Natural killer cell (primary cell): ENCODE measurements around the gene OSGEP. TPM values are rescaled to one million over a fixed set of nuclear protein-coding genes. Genes with fewer than 3 reads are reported as not detected.

Experiments
- ATAC-seq, 3 donors: fragments of 150-1000 bp in 2 of 3; fragments of 200-7000 bp in 1 of 3; cut with Tn5 transposase; 1 replicate in 1 of 3; 2 replicates in 2 of 3; pipeline ENCODE4 v1.10.0; 2021; ENCODE audit warnings: mild to moderate bottlenecking in 2 of 3, moderate library complexity in 2 of 3
- DNase-seq, 2 donors: peaks; one replicate each; pipeline versions ENCODE4 v3.0.0 to v3.0.0-alpha.2; 2013 to 2021; ENCODE audit warnings: mixed read lengths in 1 of 2
- H3K27ac ChIP-seq: one replicate; pipeline ENCODE4 v1.5.1; 2013; ENCODE audit warnings: mild to moderate bottlenecking, low read length
- H3K27me3 ChIP-seq: one replicate; pipeline ENCODE4 v1.6.1; 2013; ENCODE audit warnings: low read length; ENCODE audit not compliant: control insufficient read depth, insufficient read depth
- H3K36me3 ChIP-seq: one replicate; pipeline ENCODE4 v1.6.1; 2013; ENCODE audit warnings: low read length; ENCODE audit not compliant: control insufficient read depth, insufficient read depth
- H3K4me1 ChIP-seq: one replicate; pipeline ENCODE4 v1.6.1; 2013; ENCODE audit warnings: low read length; ENCODE audit not compliant: control insufficient read depth, insufficient read depth
- H3K4me3 ChIP-seq: one replicate; pipeline ENCODE4 v1.5.1; 2013; ENCODE audit warnings: low read length
- H3K9me3 ChIP-seq: one replicate; pipeline ENCODE4 v1.6.1; 2013; ENCODE audit warnings: low read length; ENCODE audit not compliant: control insufficient read depth, insufficient read depth
- H3K27ac Mint-ChIP-seq, 2 donors: one replicate each; pipeline ENCODE4 v1.8.0; 2022; ENCODE audit warnings: mild to moderate bottlenecking in 2 of 2, mixed read lengths in 2 of 2, moderate library complexity in 1 of 2
- H3K27me3 Mint-ChIP-seq, 2 donors: one replicate each; pipeline ENCODE4 v1.8.0; 2022; ENCODE audit warnings: low read depth in 2 of 2, mixed read lengths in 2 of 2
- H3K36me3 Mint-ChIP-seq: one replicate; pipeline ENCODE4 v1.8.0; 2022; ENCODE audit warnings: mixed read lengths
- H3K4me1 Mint-ChIP-seq, 2 donors: one replicate each; pipeline ENCODE4 v1.8.0; 2022; ENCODE audit warnings: mixed read lengths in 2 of 2
- H3K4me3 Mint-ChIP-seq: one replicate; pipeline ENCODE4 v1.8.0; 2022; ENCODE audit warnings: mild to moderate bottlenecking, moderate library complexity, mixed read lengths
- H3K9me3 Mint-ChIP-seq, 2 donors: one replicate each; pipeline ENCODE4 v1.8.0; 2022; ENCODE audit warnings: mixed read lengths in 2 of 2
- CTCF ChIP-seq: fragments of 200-600 bp; IDR thresholded peaks from one replicate; pipeline ENCODE4 v1.8.0; 2022; ENCODE audit warnings: antibody characterized with exemption
- WGBS: methylation state at CpG from one replicate; pipeline ENCODE4 v1.1.7; 2013; ENCODE audit warnings: missing lambda C conversion rate; ENCODE audit not compliant: insufficient coverage; 5-methylcytosine and 5-hydroxymethylcytosine counted together
- intact Hi-C: fragments of 100-400 bp; cut with micrococcal nuclease; formaldehyde crosslinking; loops from one replicate; pipeline ENCODE4 v1.14.2; 2022
- total RNA-seq, 4 donors: library from RNA; stranded (reverse); fragments of 120-200 nt in 1 of 4; gene quantifications; one replicate each; pipeline versions ENCODE4 v1.2.3 to v1.2.4, GENCODE V29; 2013 to 2022

OSGEP gene
- total RNA-seq, 3 donors from 2014 or later (not counting 1 experiment from before 2014, with no cell fraction given), result 60.1 to 65.4 (median 63.3) TPM

DNA sequence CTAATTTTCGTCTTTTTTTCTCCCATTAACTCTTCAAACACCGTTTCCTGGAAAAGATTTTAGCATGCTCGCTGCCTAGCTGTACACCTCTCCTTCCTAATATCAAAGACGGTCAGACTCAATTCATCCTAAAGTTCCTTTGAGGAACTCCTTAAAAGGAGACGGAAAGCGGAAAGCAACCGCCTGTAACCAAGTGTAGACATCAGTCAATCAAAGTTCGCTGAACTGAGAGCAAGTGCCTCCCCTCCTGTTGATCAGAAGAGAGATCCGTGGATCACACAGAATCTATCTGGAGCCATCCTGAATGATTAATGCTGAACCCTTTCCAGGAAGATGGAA is 40.9 kb downstream of the OSGEP start:
- H3K36me3 Mint-ChIP-seq, result no peaks in the 10 kb centered on the region
- H3K9me3 Mint-ChIP-seq, result no peaks in the 10 kb centered on the region
- peak overlapping the region; percentile 98 for H3K4me3 Mint-ChIP-seq
- Histone ChIP-seq H3K27me3 (no peaks in the 10 kb centered on the region), H3K4me3 (peak overlapping the region; percentile 97), H3K36me3 (no peaks in the 10 kb centered on the region), H3K27ac (peak overlapping the region; percentile 94), H3K4me1 (peaks cover 9% of the 10 kb centered on the region), H3K9me3 (no peaks in the 10 kb centered on the region)
- no peak for TF ChIP-seq CTCF
- peaks cover 35 to 52% of the 10 kb centered on the region in 2 donors for H3K4me1 Mint-ChIP-seq
- intact Hi-C loops, result loop anchor here (1.0 to 5.0 kb wide), 4 partner anchors 41 to 269 kb away; partner anchors contain the start of genes APEX1, OSGEP, PARP2 and RNASE4
- H3K27ac Mint-ChIP-seq, result peak overlapping the region; percentile 91 to 96
- ATAC-seq, result no peak
- peak in 1 of 2 donors; percentile 60 for DNase-seq
- WGBS, result under 1% methylated on average over 9 of the region's 9 CpGs
- H3K27me3 Mint-ChIP-seq, result no peaks in the 10 kb centered on the region

DNA sequence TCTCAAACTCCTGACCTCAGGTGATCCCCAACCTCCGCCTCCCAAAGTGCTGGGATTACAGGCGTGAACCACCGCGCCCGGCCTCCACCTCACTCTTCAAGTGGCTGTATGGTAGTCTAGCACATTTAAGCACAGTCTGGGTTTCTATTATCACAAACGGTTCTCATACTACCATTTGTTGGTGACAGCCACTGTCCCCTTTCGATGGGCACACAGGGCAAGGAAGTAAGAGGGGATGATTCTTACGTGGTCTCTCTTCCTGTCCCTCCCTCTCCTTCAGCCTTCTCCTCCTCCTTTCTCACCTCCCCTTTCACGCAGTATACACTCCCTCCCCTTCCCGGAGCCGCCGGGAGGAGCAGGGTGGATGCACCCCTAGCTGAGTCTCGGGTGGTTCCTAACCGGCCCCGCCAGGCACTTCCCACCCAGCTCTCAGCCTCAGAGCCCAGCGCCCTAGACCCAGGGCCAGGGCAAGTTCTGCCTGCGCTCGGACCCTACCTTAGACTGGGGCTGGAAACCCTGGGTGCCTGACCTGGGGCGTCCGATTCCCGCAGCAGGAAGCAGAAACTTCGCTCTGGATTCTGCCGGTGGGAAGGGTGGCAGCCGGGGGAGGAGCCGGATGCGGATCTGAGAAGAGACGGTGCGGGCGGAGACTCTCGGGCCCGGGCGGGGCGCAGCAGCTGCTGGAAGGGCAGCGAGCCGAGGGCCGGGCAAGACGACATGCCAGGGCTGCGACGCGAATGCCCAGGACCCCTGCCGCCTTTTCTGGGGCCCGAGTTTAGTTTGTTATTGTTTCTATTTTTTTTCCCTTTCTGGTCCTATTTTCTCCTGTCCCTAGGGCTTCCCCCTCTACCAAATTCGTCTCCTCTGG is 41.5 kb downstream of the OSGEP start, which contains the start of gene TEP1:
Gene TEP1, minus strand, starts transcription at position 626 of the 868 bp plus-strand sequence. CDS start 5,062 bp downstream, outside the sequence.
- H3K27ac Mint-ChIP-seq, result peak within 1 kb of the TSS; percentile 91 to 96
- ATAC-seq (peak; percentile 73 to 82 (median 76)), DNase-seq (peak; percentile 64 to 82)
- Histone ChIP-seq H3K4me3 (peak within 1 kb of the TSS; percentile 97), H3K27ac (peak within 1 kb of the TSS; percentile 94), H3K36me3 (peaks cover 3% of the 10 kb centered on the region), H3K4me1 (peaks cover 9% of the 10 kb centered on the region), H3K27me3 (no peaks in the 10 kb centered on the region), H3K9me3 (no peaks in the 10 kb centered on the region)
- H3K4me1 Mint-ChIP-seq, result peaks cover 35 to 54% of the 10 kb centered on the region in 2 donors
- no peaks in the 10 kb centered on the region for H3K9me3 Mint-ChIP-seq
- H3K4me3 Mint-ChIP-seq, result peak within 1 kb of the TSS; percentile 98
- H3K36me3 Mint-ChIP-seq, result no peaks in the 10 kb centered on the region
- no peak for TF ChIP-seq CTCF
- WGBS, result under 1% methylated on average over 43 of the region's 43 CpGs
- H3K27me3 Mint-ChIP-seq, result no peaks in the 10 kb centered on the region
- intact Hi-C loops, result loop anchor here (1.0 to 5.0 kb wide), 3 partner anchors 42 to 269 kb away; partner anchors contain the start of genes APEX1, OSGEP and RNASE4

GRCh38 chr14:20412411-20412810 is 42.2 kb downstream of the OSGEP start:
- Histone ChIP-seq H3K9me3 (no peaks in the 10 kb centered on the region), H3K4me3 (peak overlapping the region; percentile 97), H3K27ac (peak overlapping the region; percentile 94), H3K27me3 (no peaks in the 10 kb centered on the region), H3K36me3 (peaks cover 9% of the 10 kb centered on the region), H3K4me1 (peaks cover 9% of the 10 kb centered on the region)
- intact Hi-C loops, result loop anchor here (2.0 to 5.0 kb wide), 2 partner anchors 42 to 270 kb away; partner anchors contain the start of genes APEX1, OSGEP and RNASE4
- DNase-seq, result peak in 1 of 2 donors; percentile 66
- no peaks in the 10 kb centered on the region for H3K36me3 Mint-ChIP-seq
- peak; percentile 61 to 81 (median 65) for ATAC-seq
- TF ChIP-seq CTCF, result no peak
- no peaks in the 10 kb centered on the region for H3K27me3 Mint-ChIP-seq
- H3K4me1 Mint-ChIP-seq, result peaks cover 35 to 58% of the 10 kb centered on the region in 2 donors
- H3K27ac Mint-ChIP-seq, result peak overlapping the region; percentile 91 to 96
- peak overlapping the region; percentile 98 for H3K4me3 Mint-ChIP-seq
- no peaks in the 10 kb centered on the region for H3K9me3 Mint-ChIP-seq
- 8% methylated on average over 7 of the region's 7 CpGs for WGBS
